Astrocyte of the spinal cord (primary cell): ENCODE data around the gene QRICH2.
"Not testable (repeated sequence)": the region's sequence is repeated elsewhere in the genome, so short reads cannot be mapped to it uniquely, and the experiment has no call there.

Experiments used
- DNase-seq: peaks from one replicate; pipeline ENCODE4 v3.0.0; 2011; ENCODE audit warnings: low read depth, low spot score
- H3K4me3 ChIP-seq: 2 replicates; pipeline ENCODE4 v1.5.1; 2011; ENCODE audit warnings: low read depth, mild to moderate bottlenecking, low read length, moderate library complexity
- CTCF ChIP-seq: IDR thresholded peaks from 2 replicates; pipeline ENCODE4 v1.5.1; 2012; ENCODE audit warnings: low read depth, mild to moderate bottlenecking, low read length, inconsistent platforms
- in situ Hi-C: cut with HindIII; loops from 2 replicates; pipeline ENCODE4 v1.10.0; 2017; ENCODE audit warnings: low sequenced_read_pairs

The QRICH2 gene

GRCh38 chr17:76353599-76354316, 45.7 kb upstream of the QRICH2 start, which contains the start of gene PRPSAP1:
Gene PRPSAP1, minus strand, starts transcription at chr17:76353916. Its CDS starts 213 bp downstream, at chr17:76353703.
- in situ Hi-C loops = no loop called here

GRCh38 chr17:76353004-76353598, 45.0 kb upstream of the QRICH2 start:
- no peak for DNase-seq

More at GRCh38 chr17:76353599-76354316, 45.7 kb upstream of the QRICH2 start, which contains the start of gene PRPSAP1:
- peak; percentile 49 for TF ChIP-seq CTCF
- H3K4me3 ChIP-seq = peak within 1 kb of the TSS; percentile 71
- DNase-seq = peak; percentile 96

GRCh38 chr17:76351526-76352071, 43.5 kb upstream of the QRICH2 start:
- in situ Hi-C loops = no loop called here
- DNase-seq = no peak
- H3K4me3 ChIP-seq = no peak overlapping the region
- no peak for TF ChIP-seq CTCF

More at GRCh38 chr17:76353004-76353598, 45.0 kb upstream of the QRICH2 start:
- in situ Hi-C loops = no loop called here
- H3K4me3 ChIP-seq = peak overlapping the region; percentile 71
- TF ChIP-seq CTCF = no peak

GRCh38 chr17:76350463-76350862, 42.4 kb upstream of the QRICH2 start:
- no peak overlapping the region for H3K4me3 ChIP-seq
- no peak for TF ChIP-seq CTCF
- in situ Hi-C loops = no loop called here
- DNase-seq = no peak

GRCh38 chr17:76346936-76347335, 38.9 kb upstream of the QRICH2 start:
- in situ Hi-C loops, H3K4me3 ChIP-seq: not testable (repeated sequence)

GRCh38 chr17:76345377-76345974, 37.4 kb upstream of the QRICH2 start:
- H3K4me3 ChIP-seq = no peak overlapping the region
- TF ChIP-seq CTCF = no peak
- DNase-seq = no peak
- in situ Hi-C loops = no loop called here

More at GRCh38 chr17:76346936-76347335, 38.9 kb upstream of the QRICH2 start:
- DNase-seq = not testable (repeated sequence)
